ENCODE data around the gene WNT4. TPM values are rescaled to one million over a fixed set of nuclear protein-coding genes. Genes with fewer than 3 reads are reported as not detected.

The WNT4 gene
- total RNA-seq, 6 donors from 2014 or later: 1.0 to 3.2 (median 2.0) TPM

DNA sequence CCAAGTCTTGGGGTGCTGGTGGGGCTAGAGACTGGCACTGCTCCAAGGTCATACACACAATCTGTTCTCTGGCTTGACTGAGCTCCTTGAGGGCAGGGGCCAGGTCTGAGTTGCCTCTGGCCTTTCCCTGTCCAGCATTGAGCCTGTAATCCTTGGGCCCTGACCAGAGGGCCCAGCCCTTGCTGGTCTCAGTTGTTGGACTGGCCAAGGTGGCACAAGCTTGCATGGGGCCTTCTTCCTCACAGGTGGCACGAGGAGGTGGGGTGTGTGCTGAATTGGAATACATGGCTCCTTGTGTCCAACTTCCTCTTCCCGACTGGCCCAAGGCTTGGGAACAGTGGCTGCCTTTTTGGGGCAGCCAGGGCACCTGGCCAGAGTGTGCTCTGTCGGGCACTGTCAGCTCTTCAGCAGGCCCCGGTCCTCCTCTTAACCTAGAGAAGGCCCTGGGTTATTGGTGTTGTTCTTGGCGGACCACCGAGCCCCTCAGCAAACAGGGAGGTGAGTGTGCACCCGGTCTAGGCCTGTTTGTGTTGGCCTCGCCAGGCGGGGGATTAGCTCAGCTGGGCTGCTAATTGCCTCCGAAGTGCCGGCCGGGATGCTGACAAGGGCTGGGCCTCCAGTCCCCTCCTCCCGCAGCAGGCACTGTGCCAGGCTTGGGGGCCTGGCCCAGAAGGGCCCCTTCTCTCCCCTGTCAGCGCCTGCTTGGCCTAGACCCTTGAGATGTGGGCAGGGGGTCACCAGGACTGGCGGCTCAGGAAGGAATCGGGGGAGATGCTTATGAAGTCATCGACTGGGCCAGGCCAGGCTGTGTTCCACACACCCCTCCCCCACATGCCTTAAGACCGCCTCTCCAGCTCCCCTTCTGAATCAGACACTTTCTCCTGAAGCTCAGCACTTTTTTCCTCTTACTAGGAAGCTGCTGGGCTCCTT, 28.5 kb downstream of the WNT4 start:
- H3K4me3 ChIP-seq: no peak overlapping the region
- peak in 1 of 2 donors; percentile 69 for DNase-seq
- no peaks in the 10 kb centered on the region for H3K9me3 ChIP-seq
- H3K27ac ChIP-seq: no peak overlapping the region
- peaks cover 0 to 22% (median 9%) of the 10 kb centered on the region in 4 donors for H3K4me1 ChIP-seq
- H3K36me3 ChIP-seq: peaks cover 0 to 56% (median 21%) of the 10 kb centered on the region in 4 donors
- TF ChIP-seq EP300 (IDR thresholded peaks at IDR 0.05) (no peak), POLR2A (IDR thresholded peaks at IDR 0.05) (no peak), POLR2AphosphoS5 (IDR thresholded peaks at IDR 0.05) (no peak), CTCF (IDR thresholded peaks at IDR 0.05) (no peak)
- ATAC-seq (ENCODE audit: low FRiP score in 2 of 2): peak; percentile 8 to 63
- 75 to 77% methylated on average over 14 to 18 of the region's 18 CpGs for WGBS, 2 donors
- H3K27me3 ChIP-seq: no peaks in the 10 kb centered on the region

DNA sequence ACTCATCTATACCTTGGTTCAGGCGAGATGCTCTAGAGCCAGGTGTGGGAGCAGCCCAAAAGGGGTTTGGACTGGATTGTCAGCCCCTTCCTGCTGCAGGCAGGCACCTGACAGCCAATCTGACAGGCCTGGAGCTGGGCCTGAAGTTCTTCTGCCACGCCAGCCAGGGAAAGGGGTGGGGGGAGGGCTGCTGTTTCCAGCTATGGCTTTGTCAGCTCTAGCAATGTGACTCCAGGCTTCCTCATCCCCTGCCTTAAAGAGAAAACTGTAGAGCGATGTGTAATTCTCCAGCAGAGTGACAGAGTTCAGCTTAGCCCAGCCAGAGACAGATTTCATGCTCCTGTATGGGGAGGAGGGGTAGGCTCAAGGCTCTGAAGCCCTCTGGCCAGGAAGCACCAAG, 30.3 kb downstream of the WNT4 start:
- Histone ChIP-seq H3K4me3 (no peak overlapping the region), H3K4me1 (peaks cover 4 to 22% (median 9%) of the 10 kb centered on the region in 4 donors), H3K27me3 (no peaks in the 10 kb centered on the region), H3K36me3 (peaks cover 0 to 56% (median 18%) of the 10 kb centered on the region in 4 donors), H3K27ac (no peak overlapping the region), H3K9me3 (no peaks in the 10 kb centered on the region)
- no peak for ATAC-seq (ENCODE audit: low FRiP score in 2 of 2)
- DNase-seq: no peak
- WGBS, 2 donors: 93 to 100% methylated on average over 2 to 3 of the region's 3 CpGs
- TF ChIP-seq CTCF (IDR thresholded peaks at IDR 0.05): no peak
- no peak for TF ChIP-seq POLR2AphosphoS5 (IDR thresholded peaks at IDR 0.05)
- TF ChIP-seq EP300 (IDR thresholded peaks at IDR 0.05): no peak
- no peak for TF ChIP-seq POLR2A (IDR thresholded peaks at IDR 0.05)

GRCh38 chr1:22111620-22112019, 31.3 kb downstream of the WNT4 start:
- Histone ChIP-seq H3K27ac (no peak overlapping the region), H3K9me3 (no peaks in the 10 kb centered on the region), H3K27me3 (no peaks in the 10 kb centered on the region), H3K36me3 (peaks cover 0 to 53% (median 18%) of the 10 kb centered on the region in 4 donors), H3K4me1 (peaks cover 6 to 21% (median 9%) of the 10 kb centered on the region in 4 donors), H3K4me3 (no peak overlapping the region)
- TF ChIP-seq POLR2A (IDR thresholded peaks at IDR 0.05) (no peak), POLR2AphosphoS5 (IDR thresholded peaks at IDR 0.05) (no peak), EP300 (IDR thresholded peaks at IDR 0.05) (no peak), CTCF (IDR thresholded peaks at IDR 0.05) (no peak)
- no peak for DNase-seq
- 77 to 91% methylated on average over 3 of the region's 3 CpGs for WGBS, 2 donors
- no peak for ATAC-seq (ENCODE audit: low FRiP score in 2 of 2)

DNA sequence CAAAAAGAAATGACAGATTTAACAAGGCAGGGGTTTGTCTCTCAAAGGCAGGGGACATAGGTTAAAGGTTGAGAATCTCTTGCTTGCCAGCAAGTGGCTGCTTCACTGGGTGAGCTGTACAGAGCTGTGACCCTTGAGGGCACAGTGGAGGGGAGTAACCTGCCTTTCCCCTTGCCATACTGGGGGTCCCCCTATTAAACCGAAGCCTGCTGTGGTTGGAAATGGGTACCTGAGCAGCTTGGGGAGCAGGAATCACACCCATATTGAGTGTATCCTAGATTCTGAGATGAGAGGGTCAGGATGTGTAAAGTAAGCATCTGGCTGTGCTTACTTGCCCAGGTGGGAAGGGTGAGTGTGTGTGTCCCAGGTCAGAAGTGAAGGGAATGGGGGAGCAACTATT, 31.8 kb downstream of the WNT4 start:
- TF ChIP-seq POLR2AphosphoS5 (IDR thresholded peaks at IDR 0.05): no peak
- TF ChIP-seq EP300 (IDR thresholded peaks at IDR 0.05): no peak
- TF ChIP-seq CTCF (IDR thresholded peaks at IDR 0.05): no peak
- TF ChIP-seq POLR2A (IDR thresholded peaks at IDR 0.05): no peak
- no peak overlapping the region for H3K4me3 ChIP-seq
- WGBS, 2 donors: 100% methylated on average over 1 of the region's 1 CpG
- no peaks in the 10 kb centered on the region for H3K9me3 ChIP-seq
- no peak overlapping the region for H3K27ac ChIP-seq
- no peak for ATAC-seq (ENCODE audit: low FRiP score in 2 of 2)
- peaks cover 0 to 59% (median 18%) of the 10 kb centered on the region in 4 donors for H3K36me3 ChIP-seq
- no peak for DNase-seq
- H3K4me1 ChIP-seq: peaks cover 6 to 17% (median 9%) of the 10 kb centered on the region in 4 donors
- H3K27me3 ChIP-seq: no peaks in the 10 kb centered on the region

All from upper lobe of left lung (tissue), 6 donors.